PC-9 (cell line): Measurements from ENCODE around the gene NECAB2. TPM values are rescaled to one million over a fixed set of nuclear protein-coding genes. Genes with fewer than 3 reads are reported as not detected.

ENCODE experiments used
- BruUV-seq: library from RNA; stranded (reverse); fragments of 400-500 nt; replicated peaks from 2 replicates; lab custom pipeline; 2021; lab: Mats Ljungman, UMichigan
- CTCF ChIA-PET: fragments of 300-600 bp; sonication (Branson Sonifier 250); formaldehyde crosslinking; loops from one replicate; lab custom pipeline; 2022; ENCODE audit warnings: antibody characterized with exemption; lab: Charles Lee
- POLR2A ChIA-PET: fragments of 300-600 bp; sonication (Branson Sonifier 250); formaldehyde crosslinking; loops from one replicate; lab custom pipeline; 2022; ENCODE audit warnings: antibody characterized with exemption; ENCODE audit not compliant: unreplicated experiment; lab: Charles Lee
- DNase-seq, 2 experiments: peaks; one replicate each; pipeline versions ENCODE4 v3.0.0 to v3.0.0-alpha.2; 2015 to 2022; ENCODE audit warnings: mixed read lengths in 1 of 2
- H2AFZ ChIP-seq: fragments of 200-600 bp; sonication (generic); 2 replicates; pipeline ENCODE4 v1.8.1; 2017; ENCODE audit warnings: antibody characterized with exemption
- H3F3A ChIP-seq: fragments of 200-600 bp; sonication (generic); 2 replicates; pipeline ENCODE4 v1.8.1; 2017; ENCODE audit warnings: antibody characterized with exemption, mild to moderate bottlenecking, low read depth; ENCODE audit not compliant: insufficient read depth
- H3K27ac ChIP-seq: fragments of 200-600 bp; sonication (generic); 2 replicates; pipeline ENCODE4 v1.6.1; 2016; ENCODE audit warnings: mixed run types
- H3K27me3 ChIP-seq: fragments of 200-600 bp; sonication (generic); 2 replicates; pipeline ENCODE4 v1.6.1; 2016; ENCODE audit warnings: low read depth, mixed run types; ENCODE audit not compliant: insufficient read depth
- H3K36me3 ChIP-seq: fragments of 200-600 bp; sonication (generic); 2 replicates; pipeline ENCODE4 v1.6.1; 2016; ENCODE audit warnings: low read depth, mixed run types
- H3K4me1 ChIP-seq: fragments of 200-600 bp; sonication (generic); replicated peaks from 2 replicates; pipeline ENCODE4 v1.6.1; 2016; ENCODE audit warnings: mixed run types; ENCODE audit not compliant: insufficient read depth
- H3K4me2 ChIP-seq: fragments of 200-600 bp; sonication (generic); 2 replicates; pipeline ENCODE4 v1.6.1; 2017; ENCODE audit warnings: mixed run types
- H3K4me3 ChIP-seq: fragments of 200-600 bp; sonication (generic); 2 replicates; pipeline ENCODE4 v1.6.1; 2016; ENCODE audit warnings: mixed run types
- H3K79me2 ChIP-seq: fragments of 200-600 bp; sonication (generic); 2 replicates; pipeline ENCODE4 v1.6.1; 2017; ENCODE audit warnings: low read depth, mixed run types
- H3K9me2 ChIP-seq: fragments of 200-600 bp; sonication (generic); 2 replicates; pipeline ENCODE4 v1.8.1; 2017; ENCODE audit warnings: mild to moderate bottlenecking; ENCODE audit not compliant: insufficient read depth
- H3K9me3 ChIP-seq: fragments of 200-600 bp; sonication (generic); 2 replicates; pipeline ENCODE4 v1.8.1; 2016; ENCODE audit warnings: low read depth; ENCODE audit not compliant: insufficient read depth
- H4K20me1 ChIP-seq: fragments of 200-600 bp; sonication (generic); 2 replicates; pipeline ENCODE4 v1.8.1; 2017; ENCODE audit not compliant: insufficient read depth
- CTCF ChIP-seq: fragments of 200-600 bp; sonication (generic); conservative IDR thresholded peaks from 2 replicates; pipeline ENCODE4 v1.6.1; 2017; ENCODE audit warnings: mixed run types, antibody characterized with exemption, mild to moderate bottlenecking, moderate library complexity
- EZH2 ChIP-seq: fragments of 200-600 bp; sonication (generic); IDR thresholded peaks from 2 replicates; pipeline ENCODE4 v1.8.0; 2017; ENCODE audit warnings: antibody characterized with exemption, low read depth
- intact Hi-C: fragments of 100-400 bp; cut with micrococcal nuclease; formaldehyde crosslinking; loops from one replicate; pipeline ENCODE4 v1.10.0; 2022; ENCODE audit not compliant: unreplicated experiment
- total RNA-seq: library from RNA; stranded (reverse); gene quantifications from 2 replicates; pipeline ENCODE4 v1.2.3, GENCODE V29; 2021

The NECAB2 gene
- total RNA-seq, 1 experiment from 2014 or later = 0.74 TPM

- CTCF ChIA-PET = no interaction called here
- POLR2A ChIA-PET = interaction anchor here (0.7 kb wide), 1 partner anchor 31 kb away, joined by 12 read pairs; no protein-coding TSS in a partner anchor
- H3K4me1 ChIP-seq = peaks cover 18% of the 10 kb centered on the region
- intact Hi-C loops = loop anchor here (5.0 to 10.0 kb wide), 2 partner anchors 85 to 133 kb away; partner anchors contain the start of gene SLC38A8
- no peak overlapping the region for H3K27ac ChIP-seq
- H2AFZ ChIP-seq = no peak overlapping the region
- no peaks in the 10 kb centered on the region for H3K9me2 ChIP-seq
- H3K4me2 ChIP-seq = no peak overlapping the region
- peaks cover 30% of the 10 kb centered on the region for H3K79me2 ChIP-seq
- DNase-seq = no peak
- H3K27me3 ChIP-seq = no peaks in the 10 kb centered on the region
- no peaks in the 10 kb centered on the region for H3K9me3 ChIP-seq
- no peak for TF ChIP-seq CTCF
- TF ChIP-seq EZH2 = no peak
- peaks cover 4% of the 10 kb centered on the region; the same call in 1 of the 2 replicates for H3F3A ChIP-seq
- BruUV-seq = no TSS peak
- no peak overlapping the region for H3K4me3 ChIP-seq
- H3K36me3 ChIP-seq = 0 out of 2 replicates have a peak, but pooled peaks cover 6% of the 10 kb centered on the region
- H4K20me1 ChIP-seq = peaks cover 34% of the 10 kb centered on the region
Measured at GRCh38 chr16:83957296-83957855, 10.7 kb upstream of the NECAB2 start.

- no peaks in the 10 kb centered on the region for H3K9me2 ChIP-seq
- BruUV-seq = no TSS peak
- no peaks in the 10 kb centered on the region for H3K9me3 ChIP-seq
- intact Hi-C loops = loop anchor here (5.0 to 10.0 kb wide), 2 partner anchors 84 to 133 kb away; partner anchors contain the start of gene SLC38A8
- H3K4me1 ChIP-seq = peaks cover 15% of the 10 kb centered on the region
- H3F3A ChIP-seq = peaks cover 3% of the 10 kb centered on the region; the same call in 1 of the 2 replicates
- H3K4me3 ChIP-seq = no peak overlapping the region
- H3K79me2 ChIP-seq = peaks cover 30% of the 10 kb centered on the region
- no peaks in the 10 kb centered on the region for H3K27me3 ChIP-seq
- ChIA-PET POLR2A (interaction anchor here (0.7 kb wide), 1 partner anchor 32 kb away, joined by 12 read pairs; no protein-coding TSS in a partner anchor), CTCF (no interaction called here)
- no peak for DNase-seq
- H2AFZ ChIP-seq = no peak overlapping the region
- TF ChIP-seq CTCF = no peak
- TF ChIP-seq EZH2 = no peak
- H3K4me2 ChIP-seq = no peak overlapping the region
- peaks cover 34% of the 10 kb centered on the region for H4K20me1 ChIP-seq
- no peak overlapping the region for H3K27ac ChIP-seq
- 0 out of 2 replicates have a peak, but pooled peaks cover 6% of the 10 kb centered on the region for H3K36me3 ChIP-seq
Measured at GRCh38 chr16:83958137-83958845, 9.8 kb upstream of the NECAB2 start.

- DNase-seq = no peak
- H3K27ac ChIP-seq = no peak overlapping the region
- 0 out of 2 replicates have a peak, but pooled peaks cover 6% of the 10 kb centered on the region for H3K36me3 ChIP-seq
- H2AFZ ChIP-seq = no peak overlapping the region
- BruUV-seq = no TSS peak
- no peak overlapping the region for H3K4me2 ChIP-seq
- H3K4me1 ChIP-seq = peaks cover 15% of the 10 kb centered on the region
- intact Hi-C loops = loop anchor here (5.0 to 10.0 kb wide), 2 partner anchors 83 to 134 kb away; partner anchors contain the start of gene SLC38A8
- no peak overlapping the region for H3K4me3 ChIP-seq
- no peaks in the 10 kb centered on the region for H3K9me3 ChIP-seq
- ChIA-PET POLR2A (no interaction called here), CTCF (interaction anchor here (0.7 kb wide), 1 partner anchor 85 kb away, joined by 3 read pairs; no protein-coding TSS in a partner anchor)
- TF ChIP-seq CTCF = no peak
- TF ChIP-seq EZH2 = no peak
- no peaks in the 10 kb centered on the region for H3K27me3 ChIP-seq
- peaks cover 25% of the 10 kb centered on the region for H3K79me2 ChIP-seq
- H4K20me1 ChIP-seq = peaks cover 31% of the 10 kb centered on the region
- peaks cover 3% of the 10 kb centered on the region; the same call in 1 of the 2 replicates for H3F3A ChIP-seq
- H3K9me2 ChIP-seq = no peaks in the 10 kb centered on the region
Measured at GRCh38 chr16:83958846-83959565, 9.0 kb upstream of the NECAB2 start.
